A549 treated with AZD9567 at 1 μM for 4 hours (cell line): Measurements from ENCODE around the gene PRELP. TPM values are rescaled to one million over a fixed set of nuclear protein-coding genes. Genes with fewer than 3 reads are reported as not detected.

Experiments
- total RNA-seq: library from RNA; stranded (reverse); fragments of 200-300 nt; extraction: Qiagen RNA extraction; gene quantifications from 5 replicates; pipeline ENCODE4 v1.2.3, GENCODE V29; 2022; ENCODE audit not compliant: insufficient read depth

Gene PRELP
- 0.01 TPM in 1 of 5 replicates, not detected in the others for total RNA-seq

GRCh38 chr1:203475012-203475981 lies at the start of gene PRELP:
Gene PRELP (plus strand): TSS chr1:203475806. CDS start chr1:203483185, 7,379 bp downstream.

DNA sequence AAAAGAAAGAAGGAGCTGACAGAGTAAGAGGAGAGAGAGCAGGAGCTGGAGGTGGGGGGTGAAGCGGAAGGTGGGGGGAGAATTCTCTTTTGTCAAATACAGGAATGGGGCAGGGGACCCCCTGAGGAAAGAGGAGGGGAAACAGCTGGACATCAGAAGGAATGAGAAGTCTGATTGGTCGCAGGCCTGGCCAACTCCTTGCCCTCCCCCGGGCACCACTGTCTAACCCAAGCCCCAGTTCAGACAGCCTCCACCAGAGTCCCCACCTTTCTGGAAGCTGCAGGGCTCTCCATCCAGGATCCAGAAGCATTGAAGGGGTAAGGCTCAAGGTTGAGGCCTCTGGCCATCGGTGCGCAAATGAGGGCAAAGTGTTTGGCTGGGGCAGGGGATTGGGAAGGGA lies 18.3 kb downstream of the PRELP start, which contains the start of gene OPTC:
TSS of gene OPTC (plus strand) at position 253 of the 400 bp plus-strand sequence. CDS start 1,853 bp downstream, outside the sequence.

Other genes starting within 250 kb of the PRELP start
- gene CHIT1, start 246.1 kb upstream of the PRELP start, total RNA-seq = not detected in 5 replicates
- 11.0 to 19.0 TPM (median 17.0 TPM) in 5 replicates for gene BTG2, start 170.3 kb upstream of the PRELP start, total RNA-seq
- gene FMOD, start 124.7 kb upstream of the PRELP start, total RNA-seq = 0.02 to 0.11 TPM in 2 of 5 replicates, not detected in the others
- gene OPTC, start 18.3 kb downstream of the PRELP start, total RNA-seq = not detected in 5 replicates
- 11.7 to 19.5 TPM (median 15.5 TPM) in 5 replicates for gene ATP2B4, start 151.0 kb downstream of the PRELP start, total RNA-seq